ENCODE measurements around the gene ZNF513.

DNA sequence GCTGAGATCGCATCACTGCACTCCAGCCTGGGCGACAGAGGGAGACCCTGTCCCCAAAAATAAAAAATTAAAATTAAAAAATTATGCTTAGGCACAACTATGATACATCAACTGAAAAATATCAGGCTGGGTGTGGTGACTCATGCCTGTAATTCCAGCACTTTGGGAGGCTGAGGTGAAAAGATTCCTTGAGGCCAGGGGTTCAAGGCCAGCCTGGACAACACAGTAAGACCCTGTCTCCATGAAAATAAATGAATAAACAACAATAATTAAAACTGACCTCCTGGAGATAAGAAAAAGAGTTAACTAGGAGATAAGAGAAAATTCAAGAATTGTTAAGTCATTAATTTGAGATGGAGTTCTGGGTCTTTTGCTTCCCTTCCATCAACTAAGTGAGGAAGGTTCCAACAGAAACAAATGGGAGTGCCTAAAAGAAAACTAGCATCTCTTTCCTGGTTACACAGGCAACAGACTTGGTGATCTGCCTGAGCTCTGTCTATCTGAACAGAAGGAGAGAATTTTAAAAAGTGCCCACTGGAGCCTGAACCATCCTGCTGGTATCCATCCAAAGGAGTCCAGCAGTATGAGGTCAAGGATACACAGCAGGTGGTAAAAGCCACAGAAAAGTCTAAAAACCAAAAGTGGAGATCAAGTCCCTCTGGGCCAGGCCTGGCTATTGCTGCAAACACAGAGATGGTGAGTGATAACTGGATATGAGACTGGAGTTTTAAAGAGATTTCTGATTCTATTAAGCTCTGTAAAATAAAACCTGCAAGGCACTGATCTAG, 20.0 kb upstream of the ZNF513 start:
- TF ChIP-seq CTCF (IDR thresholded peaks at IDR 0.05; ENCODE audit: poor library complexity) = no peak
- no peak for TF ChIP-seq EZH2 (IDR thresholded peaks at IDR 0.05; ENCODE audit: borderline replicate concordance)
- TF ChIP-seq EZH2phosphoT487 (IDR thresholded peaks at IDR 0.05; ENCODE audit: low read depth, severe bottlenecking, unreplicated experiment) = no peak

Measured in hepatocyte (in vitro differentiated cells).